ENCODE results near the gene LOXL4. TPM values are rescaled to one million over a fixed set of nuclear protein-coding genes. Genes with fewer than 3 reads are reported as not detected.

The LOXL4 gene
- total RNA-seq, 1 donor from 2014 or later, result 17.9 TPM

- intact Hi-C loops (cut with DNase I), result no loop called here
- DNase-seq (ENCODE audit: low spot score), result no peak
Observed at GRCh38 chr10:98223874-98224273, 44.1 kb downstream of the LOXL4 start.

GRCh38 chr10:98217801-98218200 lies 50.2 kb downstream of the LOXL4 start:
- intact Hi-C loops (cut with DNase I), result no loop called here
- no peak for DNase-seq (ENCODE audit: low spot score)

- intact Hi-C loops (cut with DNase I), result no loop called here
- no peak for DNase-seq (ENCODE audit: low spot score)
Observed at GRCh38 chr10:98215373-98215772, 52.6 kb downstream of the LOXL4 start.

- intact Hi-C loops (cut with DNase I), result no loop called here
- DNase-seq (ENCODE audit: low spot score), result no peak
Observed at GRCh38 chr10:98213740-98214139, 54.3 kb downstream of the LOXL4 start.

- no peak for DNase-seq (ENCODE audit: low spot score)
- intact Hi-C loops (cut with DNase I), result no loop called here
Observed at GRCh38 chr10:98212196-98212595, 55.8 kb downstream of the LOXL4 start.

- DNase-seq (ENCODE audit: low spot score), result no peak
- intact Hi-C loops (cut with DNase I), result no loop called here
Observed at GRCh38 chr10:98209441-98209840, 58.6 kb downstream of the LOXL4 start.

- DNase-seq (ENCODE audit: low spot score), result no peak
- intact Hi-C loops (cut with DNase I), result no loop called here
Observed at GRCh38 chr10:98208925-98209324, 59.1 kb downstream of the LOXL4 start.

GRCh38 chr10:98205351-98205750 lies 62.6 kb downstream of the LOXL4 start:
- no peak for DNase-seq (ENCODE audit: low spot score)
- intact Hi-C loops (cut with DNase I), result no loop called here

GRCh38 chr10:98202378-98202777 lies 65.6 kb downstream of the LOXL4 start:
- no peak for DNase-seq (ENCODE audit: low spot score)
- intact Hi-C loops (cut with DNase I), result no loop called here

GRCh38 chr10:98201760-98202159 lies 66.2 kb downstream of the LOXL4 start:
- intact Hi-C loops (cut with DNase I), result no loop called here
- DNase-seq (ENCODE audit: low spot score), result no peak

Other genes starting within 250 kb of the LOXL4 start
- 3.2 TPM for gene CRTAC1, start 237.6 kb downstream of the LOXL4 start, total RNA-seq
- gene R3HCC1L, start 133.5 kb downstream of the LOXL4 start, total RNA-seq, result 6.8 TPM
- gene PYROXD2, start 147.0 kb upstream of the LOXL4 start, total RNA-seq, result 11.7 TPM
- gene HPS1, start 178.7 kb upstream of the LOXL4 start, total RNA-seq, result 34.8 TPM